HG03378 (cell line): ENCODE results near the gene EML2.
A peak's percentile ranks its signal among the peaks of the same experiment; 100 is the strongest.

Source experiments
- ATAC-seq: cut with Tn5 transposase; IDR thresholded peaks from one replicate; pipeline ENCODE4 v1.9.1; 2021; ENCODE audit warnings: mild to moderate bottlenecking, moderate library complexity; ENCODE audit not compliant: unreplicated experiment

EML2 gene

GRCh38 chr19:45590300-45591003 is 48.7 kb downstream of the EML2 start:
- ATAC-seq, result no peak

GRCh38 chr19:45589768-45590167 is 49.4 kb downstream of the EML2 start:
- no peak for ATAC-seq

- no peak for ATAC-seq
These were observed 51.3 kb downstream of the EML2 start for GRCh38 chr19:45587873-45588272.

GRCh38 chr19:45585158-45585577 is 54.0 kb downstream of the EML2 start:
- ATAC-seq, result no peak

GRCh38 chr19:45584332-45585157 is 54.7 kb downstream of the EML2 start, which contains the start of gene OPA3:
Gene OPA3, minus strand, starts transcription at chr19:45584802. Its CDS starts 38 bp downstream, at chr19:45584764.
- peak; percentile 78 for ATAC-seq

- ATAC-seq, result no peak
These were observed 57.6 kb downstream of the EML2 start for GRCh38 chr19:45581576-45581975.

GRCh38 chr19:45578861-45579260 is 60.3 kb downstream of the EML2 start:
- no peak for ATAC-seq

- ATAC-seq, result no peak
These were observed 61.9 kb downstream of the EML2 start for GRCh38 chr19:45577111-45577905.

- ATAC-seq, result no peak
These were observed 62.5 kb downstream of the EML2 start for GRCh38 chr19:45576682-45577081.

- ATAC-seq, result no peak
These were observed 64.0 kb downstream of the EML2 start for GRCh38 chr19:45575216-45575615.

- ATAC-seq, result no peak
These were observed 64.7 kb downstream of the EML2 start for GRCh38 chr19:45574526-45574925.

- ATAC-seq, result no peak
These were observed 67.6 kb downstream of the EML2 start for GRCh38 chr19:45571457-45572220.

- no peak for ATAC-seq
These were observed 69.4 kb downstream of the EML2 start for GRCh38 chr19:45569619-45570421.

GRCh38 chr19:45568732-45569131 is 70.5 kb downstream of the EML2 start:
- ATAC-seq, result no peak

GRCh38 chr19:45567609-45568008 is 71.6 kb downstream of the EML2 start:
- no peak for ATAC-seq

- ATAC-seq, result no peak
These were observed 74.9 kb downstream of the EML2 start for GRCh38 chr19:45564131-45564780.

- no peak for ATAC-seq
These were observed 78.5 kb downstream of the EML2 start for GRCh38 chr19:45560686-45561085.

GRCh38 chr19:45560038-45560437 is 79.2 kb downstream of the EML2 start:
- ATAC-seq, result no peak
